Activated CD8-positive, alpha-beta memory T cell treated with anti-CD3 and anti-CD28 coated beads for 4 hours (primary cell): ENCODE measurements around the gene ACRBP.

Experiments used
- DNase-seq, 2 donors: peaks; one replicate each; pipeline ENCODE4 v3.0.0-alpha.2; 2020; ENCODE audit warnings: low read depth in 2 of 2

The ACRBP gene

DNA sequence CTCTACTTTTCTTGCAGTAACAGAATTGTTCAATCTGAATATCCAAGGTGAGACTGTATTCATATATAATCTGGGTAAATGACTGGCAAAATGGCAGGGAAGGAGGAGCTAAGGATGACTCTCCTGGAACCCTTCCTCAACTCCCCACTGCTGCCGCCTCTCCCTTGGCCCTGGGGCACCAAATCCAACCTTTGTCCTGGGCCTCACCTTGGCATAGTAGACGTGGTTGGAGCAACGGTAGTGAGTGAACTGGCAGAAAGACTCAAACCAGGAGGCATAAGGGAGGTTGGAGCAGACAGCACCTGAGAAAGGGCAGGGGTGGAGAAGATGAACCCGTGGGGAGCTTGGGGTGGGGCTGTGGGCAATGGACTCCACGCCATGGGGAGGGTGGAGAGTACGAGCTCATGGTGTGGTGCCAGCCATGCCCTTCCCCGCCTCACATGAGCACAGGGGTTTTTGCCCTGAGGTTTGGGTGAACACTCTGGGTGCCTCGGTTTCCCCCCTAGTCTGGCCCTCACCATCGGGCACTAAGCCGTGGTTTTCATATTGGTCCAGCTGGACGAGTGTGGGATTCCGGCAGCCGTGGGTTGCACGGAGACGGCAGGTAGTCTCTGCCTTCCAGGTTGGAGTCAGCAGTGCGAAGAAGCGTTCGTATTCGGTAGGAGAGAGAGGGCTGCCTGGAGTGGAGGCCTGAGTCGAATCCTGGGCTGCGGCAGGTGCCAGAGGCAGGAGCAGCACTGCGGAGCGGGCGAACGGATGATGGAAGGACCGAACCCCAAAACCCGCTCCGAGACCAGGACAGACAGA is 753 bp downstream of the ACRBP start:
- DNase-seq = no peak

DNA sequence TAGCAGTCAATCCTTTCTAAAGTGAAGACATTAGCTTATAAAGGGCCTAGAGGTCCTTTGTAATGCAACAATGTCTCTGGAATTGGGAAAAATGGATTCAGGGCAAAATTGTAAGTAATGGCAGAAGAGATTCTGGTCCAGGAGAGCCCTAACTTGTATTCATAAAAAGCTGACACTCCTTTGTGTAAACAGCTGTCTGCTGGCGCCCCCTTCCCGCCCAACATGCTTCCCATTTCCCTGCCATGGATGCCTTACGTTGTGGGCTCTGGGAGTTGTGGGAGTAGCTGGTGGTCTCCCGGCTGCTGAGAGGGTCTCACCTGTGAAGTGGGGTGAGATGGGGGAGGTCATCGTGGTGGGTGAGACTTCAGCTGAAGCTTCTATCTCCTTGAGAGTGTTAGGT is 2.3 kb downstream of the ACRBP start:
- no peak for DNase-seq

DNA sequence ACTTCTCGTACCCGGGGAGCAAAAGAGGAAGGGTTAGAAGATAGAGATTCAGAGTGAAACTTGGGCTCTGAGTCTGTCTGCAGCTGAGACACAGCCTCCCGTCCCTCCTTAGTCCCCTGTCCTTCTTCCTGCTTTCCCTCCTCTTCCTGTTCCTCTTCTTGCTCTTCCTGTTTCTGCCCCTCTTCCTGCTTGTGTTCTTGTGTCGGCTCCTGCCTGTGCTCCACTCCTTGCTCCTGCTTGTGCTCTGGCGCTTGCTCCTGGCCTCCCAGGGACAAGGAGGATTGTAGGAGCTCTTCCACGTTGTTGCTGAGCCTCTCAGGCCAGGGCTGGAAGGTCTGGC is 3.0 kb downstream of the ACRBP start:
- no peak for DNase-seq

DNA sequence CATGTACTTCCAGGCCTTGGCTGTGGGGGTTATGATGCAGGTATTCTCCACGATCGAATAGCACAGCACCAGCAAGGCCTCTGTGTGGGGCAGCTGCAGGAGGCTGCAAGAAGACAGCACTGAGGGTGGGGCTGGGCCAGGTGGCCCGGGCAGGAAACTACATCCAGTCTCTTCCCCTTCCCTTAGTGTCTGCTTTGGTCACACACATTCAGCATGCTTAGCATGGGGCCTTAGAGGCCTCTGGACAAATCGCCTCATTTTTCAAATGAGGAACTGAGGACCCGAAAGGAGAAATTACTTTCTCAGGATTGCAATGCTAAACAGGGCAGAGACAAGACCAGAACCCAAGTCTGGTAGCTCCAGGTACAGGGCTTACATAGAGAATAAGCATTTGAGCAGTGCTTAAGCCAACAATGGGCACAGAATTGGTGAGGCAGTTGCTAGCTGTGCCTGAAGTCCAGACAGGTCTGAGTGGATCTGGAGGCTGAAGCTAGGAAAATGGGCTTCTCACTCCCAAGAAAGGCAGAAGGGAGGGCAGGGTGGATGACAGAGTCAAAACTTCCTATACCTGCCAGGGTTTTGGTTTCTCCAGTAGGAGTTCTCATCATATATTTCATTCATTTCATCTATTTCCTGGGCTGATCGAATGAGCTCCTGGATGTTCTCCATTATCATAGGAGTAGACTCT is 3.5 kb downstream of the ACRBP start:
- no peak for DNase-seq

DNA sequence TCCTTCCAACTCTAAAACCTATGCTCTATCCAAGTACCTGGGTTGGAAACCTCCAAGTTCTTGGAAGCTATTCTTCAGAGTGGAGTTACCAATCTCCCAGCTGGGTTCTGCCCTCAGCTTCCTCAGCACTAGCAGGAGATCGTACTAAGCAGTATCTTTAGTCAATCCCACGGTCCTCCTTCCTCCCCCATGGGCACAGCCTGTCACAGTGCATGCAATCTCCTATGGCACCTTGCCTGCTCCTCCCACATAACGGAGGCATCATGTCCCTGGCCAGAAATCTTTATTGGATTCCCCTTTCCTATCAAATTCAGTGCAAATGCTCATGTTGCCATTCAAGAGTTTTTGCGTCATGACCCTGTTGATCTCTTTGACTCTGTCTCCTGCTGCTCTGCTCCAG is 6.1 kb downstream of the ACRBP start:
- no peak for DNase-seq

DNA sequence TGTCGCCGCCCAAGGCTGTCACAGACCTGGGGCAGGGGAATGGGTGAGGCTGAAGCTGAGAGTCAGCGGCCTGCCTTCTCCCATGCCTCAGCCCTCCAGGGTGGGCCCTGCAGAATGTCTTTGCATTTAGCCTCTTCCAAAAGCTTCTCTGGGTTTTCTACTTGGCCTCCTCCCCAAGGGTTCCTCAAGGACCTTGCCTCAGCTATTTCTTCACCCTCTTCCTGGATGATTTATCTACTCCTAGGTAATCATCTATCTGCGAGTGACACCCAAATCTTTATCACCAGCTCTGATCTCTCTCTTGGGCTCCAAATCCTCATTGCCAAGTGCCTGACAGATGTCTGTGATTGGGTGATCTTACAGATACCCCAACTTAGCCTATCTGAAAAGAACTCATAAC is 6.7 kb downstream of the ACRBP start:
- DNase-seq = no peak

DNA sequence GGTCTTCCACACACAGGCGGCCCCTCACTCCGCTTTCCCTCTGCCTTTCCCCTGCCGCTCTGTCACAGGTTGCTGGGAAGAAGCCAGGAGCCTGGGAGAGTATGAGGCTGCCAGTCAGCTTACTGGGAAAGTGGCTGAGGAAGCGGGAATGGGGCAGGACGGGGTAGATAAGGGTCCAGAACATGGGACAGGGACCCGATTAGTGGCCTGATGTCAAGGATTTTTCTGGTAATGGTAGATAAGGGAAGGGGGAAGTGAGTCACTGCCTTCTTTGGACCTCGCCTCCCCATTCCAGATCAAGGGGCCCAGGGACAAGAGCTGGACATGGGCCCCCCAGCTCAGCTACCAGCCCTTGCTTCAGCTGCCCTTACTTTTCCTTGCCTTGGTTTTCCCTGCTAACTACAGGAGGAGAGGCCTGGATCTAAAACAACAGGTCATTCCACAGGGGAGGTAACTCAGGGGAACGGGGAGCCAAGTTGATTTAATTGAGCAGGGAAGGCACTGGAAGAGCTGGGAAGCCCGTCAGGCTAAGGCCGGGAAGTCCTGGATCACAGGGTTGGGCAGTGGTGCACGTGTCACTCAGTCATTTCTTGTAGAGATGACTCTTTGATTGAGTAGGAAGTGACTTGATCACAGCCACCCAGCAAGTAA is 8.0 kb downstream of the ACRBP start:
- DNase-seq = no peak

DNA sequence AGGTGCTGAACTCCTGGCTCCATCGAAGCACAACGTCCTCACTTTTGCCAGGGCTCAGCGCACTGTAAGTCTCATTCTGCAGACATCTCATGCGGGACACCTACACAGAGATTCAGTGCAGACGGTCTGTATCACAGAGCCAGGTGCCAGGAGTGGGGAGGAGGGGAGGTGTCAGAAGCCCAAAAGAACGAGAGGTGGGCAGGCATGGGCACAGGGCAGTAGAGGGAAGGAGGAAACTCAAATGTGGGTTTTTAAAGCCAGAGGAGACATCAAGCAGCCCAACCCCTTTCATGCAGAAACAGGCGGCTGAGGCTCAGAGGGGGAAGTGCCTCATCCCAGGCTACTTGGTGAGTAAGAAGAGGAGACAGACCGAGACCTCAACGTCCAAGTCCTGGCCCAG is 8.9 kb downstream of the ACRBP start:
- DNase-seq = no peak

DNA sequence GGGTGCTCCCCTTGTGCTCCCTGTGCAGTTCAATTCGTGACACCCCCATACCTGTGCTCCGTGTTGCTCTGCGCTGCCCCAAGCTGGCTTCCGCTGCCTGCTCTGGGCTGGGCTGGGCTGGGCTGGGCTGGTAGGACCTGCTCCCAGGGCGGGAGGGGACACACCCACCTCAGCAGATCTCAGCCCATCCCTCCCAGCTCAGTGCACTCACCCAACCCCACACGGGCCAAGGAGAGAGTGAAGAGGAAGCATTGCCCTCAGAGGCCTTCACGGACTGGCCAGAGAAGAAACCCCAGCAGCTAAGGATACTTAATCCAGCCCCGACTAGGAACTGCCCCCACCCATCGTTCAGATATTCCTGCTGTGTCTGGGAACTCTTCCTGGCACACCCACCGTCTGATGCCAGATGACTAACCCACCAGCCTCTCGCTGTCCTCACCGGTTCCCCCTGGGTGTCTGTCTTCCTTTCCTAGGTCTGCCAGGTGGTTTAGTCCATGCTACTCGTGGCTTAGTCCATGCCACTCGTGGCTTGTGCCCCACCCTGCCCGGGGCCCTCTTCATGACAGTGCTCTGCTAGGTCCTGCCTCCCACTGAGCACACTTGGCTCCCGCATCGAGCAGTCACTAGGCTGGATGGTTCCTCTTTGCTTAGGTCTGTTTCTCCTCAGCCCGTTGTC is 11.2 kb downstream of the ACRBP start, which contains the start of gene LPAR5:
LPAR5 (minus strand) TSS at position 104 of the 676 bp plus-strand sequence. CDS start 14,711 bp downstream, outside the sequence.
- no peak for DNase-seq

DNA sequence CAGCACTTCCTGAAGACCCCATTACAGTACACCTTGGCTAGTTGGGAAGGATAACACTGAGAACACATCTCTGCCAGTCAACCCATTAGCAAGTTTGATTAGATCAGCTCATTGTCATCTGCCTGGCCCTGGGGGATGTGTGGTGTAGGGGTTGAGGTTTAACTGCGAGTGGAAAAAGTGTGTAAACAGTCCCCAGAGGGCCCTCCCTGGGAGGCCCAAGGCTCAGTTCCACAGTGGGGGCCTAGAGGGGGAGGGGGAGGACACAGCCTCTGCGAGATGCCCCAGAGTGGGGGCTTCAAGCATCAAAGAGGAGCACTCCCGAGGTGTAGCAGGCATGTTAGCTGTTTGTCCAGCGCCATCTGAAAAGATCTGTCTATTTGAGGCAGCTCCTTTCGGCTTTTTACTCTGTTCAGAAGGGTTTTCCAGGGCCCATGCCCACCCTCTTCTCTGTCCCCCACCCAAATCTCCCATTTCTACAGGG is 11.8 kb downstream of the ACRBP start:
- DNase-seq = peak; percentile 50 to 70

DNA sequence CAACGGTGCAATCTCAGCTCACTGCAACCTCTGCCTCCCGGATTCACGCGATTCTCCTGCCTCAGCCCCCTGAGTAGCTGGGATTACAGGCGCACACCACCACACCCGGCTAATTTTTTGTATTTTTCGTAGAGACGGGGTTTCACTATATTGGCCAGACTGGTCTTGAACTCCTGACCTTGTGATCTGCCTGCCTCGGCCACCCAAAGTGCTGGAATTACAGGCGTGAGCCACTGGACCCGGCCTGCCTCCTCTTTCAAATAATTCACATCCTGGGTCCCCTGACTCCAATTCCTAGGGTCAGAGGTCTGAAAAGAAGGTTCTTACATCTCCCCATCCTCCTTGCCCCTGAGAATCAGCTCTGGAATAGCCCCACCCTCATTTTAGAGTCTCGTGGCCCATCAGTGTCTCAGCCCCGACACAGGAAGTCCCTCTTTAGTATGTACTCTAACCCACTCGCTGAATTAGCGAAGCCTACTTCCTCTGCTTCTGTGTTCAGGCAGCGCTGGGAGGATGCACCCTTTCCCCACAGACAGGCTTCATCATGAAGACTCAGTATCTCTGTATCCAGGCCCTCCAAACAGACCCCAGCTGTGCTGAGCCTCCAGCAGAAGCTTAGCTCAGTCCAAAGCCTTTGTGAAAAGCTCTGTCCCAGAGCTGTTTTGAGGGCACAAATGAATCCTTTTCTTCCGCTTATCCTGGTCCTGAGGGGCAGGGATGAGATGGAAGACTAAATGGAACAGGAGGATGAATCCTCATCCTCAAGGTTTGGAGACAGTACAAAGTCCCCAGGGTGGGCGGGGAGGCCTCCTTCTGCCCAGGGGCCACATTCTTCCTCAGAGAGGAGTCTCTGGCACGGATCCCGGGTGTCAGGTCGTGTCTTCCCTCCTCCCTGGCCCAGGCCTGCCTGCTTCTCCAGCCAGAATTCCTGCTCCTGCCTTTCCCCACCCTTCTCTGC is 14.9 kb downstream of the ACRBP start:
- DNase-seq = no peak

DNA sequence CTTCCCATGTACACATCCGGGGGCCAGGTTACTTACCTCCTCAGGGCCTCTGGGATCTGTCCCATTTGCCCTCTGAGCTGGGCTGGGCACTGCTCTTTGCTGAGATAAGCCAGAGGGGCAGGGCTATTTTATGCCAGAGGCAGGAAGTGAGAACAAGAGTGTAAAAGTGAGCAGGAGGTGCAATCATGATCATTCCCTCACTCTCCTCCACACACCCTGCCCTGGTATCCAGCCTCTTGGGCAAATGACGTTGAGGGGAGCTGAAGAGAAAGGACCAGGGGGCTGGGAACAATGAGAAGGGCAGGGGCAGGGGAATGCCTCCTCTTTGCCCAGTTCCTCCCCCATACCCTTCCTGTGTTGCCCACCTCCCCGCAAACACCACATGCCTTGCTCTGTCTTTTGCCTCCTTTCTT is 15.7 kb downstream of the ACRBP start:
- no peak for DNase-seq

DNA sequence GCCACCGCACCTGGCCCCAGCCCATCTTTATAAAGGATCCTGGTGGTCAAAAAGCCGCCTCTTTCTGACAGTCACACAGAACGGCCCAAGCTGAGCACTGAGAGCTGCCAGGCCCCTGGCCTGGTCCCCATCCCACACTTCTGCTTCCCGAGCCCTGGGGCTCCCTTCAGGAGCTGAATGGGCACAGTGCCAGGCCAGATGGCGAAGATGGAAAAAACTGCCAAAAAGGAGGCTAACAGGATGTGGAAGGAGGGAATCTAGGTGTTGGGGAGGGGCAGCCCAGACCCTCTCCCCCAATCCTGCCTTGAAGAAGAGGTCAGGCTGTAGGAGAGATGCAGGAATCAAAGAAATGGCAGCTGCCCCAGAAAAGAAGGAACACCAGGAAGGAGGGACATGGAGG is 16.5 kb downstream of the ACRBP start:
- no peak for DNase-seq

DNA sequence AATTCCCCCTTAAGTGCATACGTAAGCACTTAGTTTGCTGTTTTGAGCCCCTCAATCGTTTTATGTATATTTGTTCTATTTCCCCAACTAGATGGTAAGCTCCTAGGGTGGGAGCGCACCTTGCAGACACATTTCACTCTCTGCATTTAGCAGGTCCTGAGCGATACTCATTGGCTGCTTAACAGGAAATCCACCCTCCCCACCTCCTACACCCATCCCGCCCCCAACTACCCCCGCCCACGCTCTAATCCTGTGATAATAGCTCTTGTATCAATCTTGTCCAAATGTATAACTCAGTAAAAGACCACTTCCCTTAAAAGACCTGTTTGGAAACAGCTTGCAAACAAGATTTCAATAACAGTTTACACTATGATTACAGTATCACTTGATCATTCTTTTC is 19.6 kb downstream of the ACRBP start:
- DNase-seq = no peak

DNA sequence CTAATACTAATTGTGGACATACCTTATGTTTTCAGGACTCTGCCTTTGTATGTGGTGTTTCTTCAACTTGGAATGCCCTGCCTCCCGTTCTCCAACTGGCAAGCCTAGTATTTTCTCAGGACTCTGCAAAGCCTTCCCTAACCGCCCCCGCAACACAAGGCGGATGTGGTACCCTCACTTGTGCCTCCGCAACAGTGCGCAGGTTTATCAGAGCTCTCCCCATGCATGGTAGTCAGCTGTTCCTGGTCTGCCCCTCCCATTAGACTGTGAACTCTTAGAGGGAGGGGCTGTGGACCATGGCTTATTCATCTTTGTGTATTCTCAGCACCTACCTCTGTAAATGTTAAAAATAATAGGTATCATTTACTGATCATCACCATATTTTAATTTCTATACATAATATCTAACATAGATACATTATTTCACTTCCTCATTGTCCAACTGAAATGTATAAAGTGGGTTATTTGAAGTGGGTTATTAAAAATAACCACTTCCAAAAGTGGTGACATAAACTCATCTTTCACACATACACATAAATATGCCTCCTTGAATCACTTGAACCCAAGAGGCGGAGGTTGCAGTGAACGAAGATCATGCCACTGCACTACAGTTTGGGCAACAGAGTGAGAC is 20.5 kb downstream of the ACRBP start:
- no peak for DNase-seq

DNA sequence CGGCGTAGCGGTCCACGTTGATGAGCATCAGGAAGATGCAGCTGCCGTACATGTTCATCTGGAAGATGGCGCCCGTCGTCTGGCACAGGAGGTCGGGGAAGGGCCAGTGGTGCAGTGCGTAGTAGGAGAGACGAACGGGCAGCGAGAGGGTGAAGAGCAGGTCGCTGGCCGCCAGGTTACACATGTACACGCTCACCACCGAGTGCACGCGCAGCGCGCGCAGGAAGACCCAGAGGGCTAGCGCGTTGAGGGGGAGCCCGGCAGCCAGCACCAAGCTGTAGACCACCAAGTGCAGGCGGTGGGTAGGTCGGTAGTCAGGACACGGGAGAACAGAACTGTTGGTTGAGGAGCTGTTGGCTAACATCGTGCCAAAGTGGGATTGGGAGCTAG is 26.4 kb downstream of the ACRBP start:
- DNase-seq = no peak

DNA sequence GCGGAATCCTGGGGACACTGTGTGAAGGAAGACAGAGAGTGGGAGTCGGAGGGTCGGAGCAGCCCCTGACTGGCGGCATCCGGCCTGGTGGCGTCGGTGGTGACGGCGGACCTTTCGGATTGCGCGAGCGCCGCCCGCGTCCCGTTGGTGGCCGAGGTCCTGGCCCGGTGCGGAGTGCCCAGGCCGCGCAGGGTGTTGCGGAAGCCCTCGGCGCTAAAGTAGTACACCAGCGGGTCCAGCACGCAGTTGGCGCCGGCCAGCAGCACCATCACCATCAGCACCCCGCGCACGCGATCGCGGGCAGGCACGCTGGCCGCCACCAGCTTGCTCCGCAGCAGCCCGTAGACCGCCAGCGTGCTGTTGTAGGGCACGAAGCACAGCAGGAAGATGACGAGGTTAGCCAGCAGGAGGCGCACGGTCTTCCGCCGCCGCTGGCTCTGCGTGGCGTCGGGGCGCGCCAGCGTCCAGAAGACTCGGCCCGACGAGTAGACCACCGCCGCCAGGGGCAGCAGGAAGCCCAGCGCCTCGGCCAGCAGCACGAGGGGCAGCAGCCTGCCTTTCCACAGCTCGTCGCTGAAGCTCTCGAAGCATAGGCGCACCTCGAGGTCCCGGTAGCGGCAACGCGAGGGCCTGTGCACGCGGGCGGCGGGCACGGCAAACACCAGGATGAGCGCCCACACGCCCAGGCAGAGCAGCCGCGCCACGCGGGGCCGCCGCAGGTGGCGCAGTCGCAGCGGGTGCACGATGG is 26.9 kb downstream of the ACRBP start:
- no peak for DNase-seq

DNA sequence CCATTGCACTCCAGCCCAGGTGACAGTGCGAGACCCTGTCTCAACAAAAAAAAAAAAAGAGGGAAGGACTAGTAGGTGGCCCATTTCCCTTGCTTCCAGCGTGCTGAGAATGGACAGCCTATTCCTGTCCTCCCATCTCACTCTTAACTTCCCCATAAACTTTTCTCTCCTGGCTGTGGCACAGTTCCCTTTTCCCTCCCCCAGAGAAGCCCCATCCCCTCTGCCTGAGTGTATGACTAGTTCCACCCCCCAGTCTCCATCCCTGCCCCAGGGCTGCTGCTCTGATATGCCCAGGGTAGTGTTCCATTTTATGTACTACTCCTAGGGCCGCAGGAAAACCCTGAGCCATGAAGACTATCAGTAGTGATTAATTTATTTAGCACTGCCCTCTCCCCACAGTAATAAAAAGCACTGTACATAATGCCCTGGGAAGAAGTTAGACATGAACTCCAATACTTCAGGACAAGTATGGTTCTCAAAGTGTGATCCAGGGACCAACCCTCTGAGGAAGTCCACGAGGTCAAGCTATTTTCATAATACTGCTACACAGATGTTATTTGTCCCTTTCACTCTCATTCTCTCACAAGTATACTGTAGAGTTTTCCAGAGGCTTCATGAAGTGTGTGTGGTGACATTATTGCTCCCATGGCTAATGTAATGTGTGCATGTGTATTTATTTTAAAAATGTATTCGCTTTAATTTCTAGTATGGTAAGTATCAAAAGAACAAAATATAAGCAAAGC is 28.6 kb downstream of the ACRBP start:
- DNase-seq = no peak

DNA sequence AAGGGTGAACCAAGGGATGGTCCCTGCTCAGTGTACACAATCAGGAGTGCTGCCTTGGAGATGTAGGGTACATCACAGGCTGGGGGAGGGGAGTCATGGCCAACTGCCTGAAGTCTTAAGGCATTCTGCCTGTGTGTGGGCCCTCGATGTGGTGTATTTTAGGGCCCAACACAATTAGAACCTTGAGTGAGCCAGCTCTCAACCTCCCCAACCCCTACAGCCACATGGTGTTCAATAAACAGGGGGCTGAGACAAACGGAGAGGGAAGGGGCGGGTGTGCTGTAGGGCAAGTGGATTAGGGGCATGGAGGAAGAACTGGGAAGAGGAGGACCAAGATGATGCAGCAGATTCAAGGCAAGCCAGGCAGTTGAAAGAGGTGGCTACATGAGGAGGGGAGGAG is 31.4 kb downstream of the ACRBP start:
- DNase-seq = no peak
